GM19324 (cell line): ENCODE data around the gene ACAD10.
"Not testable (repeated sequence)": the region's sequence is repeated elsewhere in the genome, so short reads cannot be mapped to it uniquely, and the experiment has no call there.

Experiments used
- ATAC-seq: cut with Tn5 transposase; IDR thresholded peaks from one replicate; pipeline ENCODE4 v1.9.1; 2021; ENCODE audit warnings: mild to moderate bottlenecking, moderate library complexity; ENCODE audit not compliant: unreplicated experiment, low FRiP score

ACAD10 gene

DNA sequence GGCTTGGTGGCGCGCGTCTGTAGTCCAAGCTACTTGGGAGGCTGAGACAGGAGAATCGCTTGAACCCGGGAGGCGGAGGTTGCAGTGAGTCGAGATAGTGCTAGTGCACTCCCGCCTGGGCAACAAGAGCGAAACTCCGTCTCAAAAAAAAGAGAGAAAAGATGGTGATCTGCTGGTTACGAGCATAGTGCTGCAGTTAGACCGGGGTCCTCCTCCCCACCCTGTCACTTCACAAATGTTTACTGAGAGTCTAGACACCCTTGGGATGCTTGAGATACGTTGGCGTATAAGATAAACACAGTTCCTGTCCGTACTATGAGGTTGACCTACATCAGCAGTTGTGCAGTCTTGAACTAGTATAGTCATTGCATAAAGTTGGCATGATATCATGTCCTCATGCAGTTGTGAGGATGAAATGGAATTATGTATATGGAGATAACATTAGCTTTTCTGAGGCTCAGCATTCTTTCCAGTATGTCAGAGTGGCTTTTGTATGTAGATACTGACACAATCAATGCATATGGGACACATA, 787 bp downstream of the ACAD10 start:
- ATAC-seq = no peak

DNA sequence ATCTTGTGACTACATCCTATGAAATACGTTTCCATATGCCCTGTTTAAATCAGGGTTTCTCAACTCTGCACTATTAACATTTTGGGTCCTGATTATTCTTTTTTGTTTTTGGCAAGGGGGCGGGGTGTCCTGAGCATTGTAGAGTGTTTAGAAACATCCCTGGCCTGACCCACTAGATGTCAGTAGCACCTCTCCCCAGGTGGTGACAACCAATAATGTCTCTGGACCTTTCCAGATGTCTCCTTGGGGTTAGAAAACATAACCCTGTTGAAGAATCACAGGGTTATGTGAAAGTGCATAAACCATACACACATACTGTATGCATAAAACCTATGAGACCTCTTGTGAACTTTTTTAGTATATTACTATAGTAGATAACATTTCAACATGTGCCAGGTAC, 1.4 kb downstream of the ACAD10 start:
- no peak for ATAC-seq

DNA sequence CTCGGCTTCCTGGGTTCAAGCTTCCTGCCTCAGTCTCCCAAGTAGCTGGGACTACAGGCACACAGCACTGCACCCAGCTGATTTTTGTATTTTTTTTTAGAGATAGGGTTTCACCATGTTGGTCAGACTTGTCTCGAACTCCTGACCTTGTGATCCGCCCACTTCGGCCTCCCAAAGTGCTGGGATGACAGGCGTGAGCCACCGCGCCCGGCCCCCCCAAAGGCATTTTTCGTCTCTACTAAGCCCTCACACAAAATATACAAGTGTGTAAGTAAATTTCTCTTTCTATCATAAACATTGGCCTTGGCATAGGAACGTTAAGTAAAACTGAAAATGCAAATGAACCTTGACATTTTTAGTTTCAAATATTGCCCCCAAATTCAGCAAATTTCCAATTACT, 2.1 kb downstream of the ACAD10 start:
- ATAC-seq = no peak

DNA sequence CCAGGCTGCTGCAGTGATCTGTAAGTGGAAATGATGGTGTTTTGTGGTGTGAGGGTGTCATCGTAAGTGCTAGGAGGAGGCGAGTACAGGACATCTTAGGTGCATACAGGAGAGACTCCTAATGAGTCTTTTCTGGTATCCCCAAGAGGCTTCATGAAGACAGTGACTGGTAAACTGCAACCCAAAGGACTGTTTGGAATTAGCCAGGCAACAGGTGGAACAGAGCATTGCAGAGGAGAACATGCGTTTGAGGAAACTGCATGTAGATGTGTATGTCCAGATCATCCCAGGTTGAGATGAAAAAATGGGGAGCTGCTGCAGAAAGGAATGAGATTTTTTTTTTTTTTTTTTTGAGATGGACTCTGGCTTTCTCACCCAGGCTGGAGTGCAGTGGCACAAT, 5.4 kb downstream of the ACAD10 start:
- ATAC-seq = no peak

DNA sequence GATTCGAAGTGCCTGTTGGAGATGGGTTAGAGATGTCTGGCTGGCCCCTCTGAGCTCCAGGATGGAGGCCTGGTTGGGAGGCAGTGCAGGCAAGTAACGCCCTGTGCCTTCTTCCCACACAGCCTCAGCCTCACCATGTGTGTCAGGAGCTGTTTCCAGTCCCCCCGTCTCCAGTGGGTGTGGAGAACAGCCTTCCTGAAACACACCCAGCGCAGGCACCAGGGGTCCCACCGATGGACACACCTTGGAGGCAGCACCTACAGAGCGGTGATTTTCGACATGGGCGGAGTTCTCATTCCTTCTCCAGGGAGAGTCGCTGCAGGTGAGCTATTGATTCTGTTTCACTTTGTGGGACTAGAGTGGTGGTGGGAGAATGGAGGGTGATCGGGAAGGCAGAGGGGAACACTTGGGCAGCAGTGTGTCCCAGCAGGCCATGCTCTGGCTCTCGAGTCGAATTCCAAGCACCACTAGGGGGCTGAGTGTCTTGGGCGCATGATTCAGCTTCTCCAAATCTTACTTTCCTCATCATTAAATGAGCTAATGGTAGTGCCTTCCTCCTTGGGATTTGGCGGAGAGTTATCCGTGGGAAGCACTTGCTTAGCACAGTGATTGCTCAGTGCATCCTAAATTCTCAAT, 6.8 kb downstream of the ACAD10 start:
- no peak for ATAC-seq

DNA sequence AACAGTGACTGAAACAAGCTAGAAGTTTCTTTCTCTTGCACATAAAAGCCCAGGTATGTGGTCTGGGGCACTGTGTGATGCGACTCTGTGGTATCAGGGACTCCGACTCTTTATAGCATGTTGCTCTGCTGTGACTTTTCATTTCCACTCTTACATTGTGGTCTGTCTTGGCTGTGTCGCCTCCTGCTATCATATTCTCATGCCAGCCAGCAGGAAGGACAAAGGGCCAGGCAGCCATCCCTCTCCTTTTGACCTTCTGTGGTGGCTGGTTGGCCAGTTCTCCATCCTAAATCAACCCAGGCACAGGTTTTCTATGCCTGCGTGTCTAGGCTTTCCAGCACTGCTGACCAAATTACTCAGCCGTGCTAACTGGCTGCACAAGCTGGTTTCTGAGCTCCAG, 8.0 kb downstream of the ACAD10 start:
- no peak for ATAC-seq

DNA sequence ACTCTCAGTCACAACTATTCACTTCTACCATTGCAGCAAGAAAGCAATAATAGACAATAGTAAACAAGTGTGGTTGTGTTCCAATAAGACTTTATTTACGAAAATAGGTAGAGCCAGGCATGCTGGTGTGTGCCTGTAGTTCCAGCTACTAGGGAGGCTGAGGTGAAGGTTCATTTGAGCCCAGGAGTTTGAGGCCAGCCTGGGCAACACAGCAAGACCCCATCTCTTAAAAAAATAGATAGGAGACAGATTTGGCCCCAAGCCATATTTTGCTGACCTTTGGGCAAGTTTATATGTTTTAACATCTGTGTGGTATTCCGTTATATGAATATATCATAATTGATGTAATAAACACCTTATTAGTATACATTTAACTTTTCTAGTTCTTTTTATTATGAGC, 14.1 kb downstream of the ACAD10 start:
- no peak for ATAC-seq

DNA sequence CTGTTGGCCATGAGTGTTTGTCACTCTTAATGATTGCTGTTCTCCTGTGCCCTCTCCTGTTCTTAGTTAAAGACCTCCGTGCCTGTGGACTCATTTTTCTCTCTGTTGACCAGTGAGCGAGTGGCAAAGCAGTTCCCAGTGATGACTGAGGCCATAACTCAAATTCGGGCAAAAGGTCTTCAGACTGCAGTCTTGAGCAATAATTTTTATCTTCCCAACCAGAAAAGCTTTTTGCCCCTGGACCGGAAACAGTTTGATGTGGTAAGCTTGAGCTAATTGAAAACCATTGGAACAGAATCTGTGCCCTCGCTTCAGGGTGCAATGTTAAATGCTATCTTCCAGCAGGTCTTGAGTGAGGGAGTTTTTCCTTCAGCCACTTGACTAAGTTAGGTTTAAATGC, 19.8 kb downstream of the ACAD10 start:
- no peak for ATAC-seq

DNA sequence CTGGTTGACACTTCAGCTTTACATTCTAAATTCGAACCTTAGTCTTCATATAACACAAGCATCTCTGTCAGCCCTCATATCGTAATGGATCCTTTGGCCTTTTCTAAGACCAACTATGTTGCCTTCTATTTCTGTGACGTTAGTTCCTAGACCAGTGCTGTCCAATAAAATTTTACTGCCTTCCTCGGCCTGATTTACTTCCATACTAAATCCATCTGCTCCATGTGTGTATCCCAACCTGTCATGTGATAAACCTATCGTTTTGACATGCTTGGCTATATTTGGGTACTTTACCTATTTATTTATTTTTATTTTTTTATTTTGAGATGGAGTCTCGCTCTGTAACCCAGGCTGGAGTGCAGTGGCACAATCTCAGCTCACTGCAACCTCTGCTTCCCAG, 20.3 kb downstream of the ACAD10 start:
- no peak for ATAC-seq

DNA sequence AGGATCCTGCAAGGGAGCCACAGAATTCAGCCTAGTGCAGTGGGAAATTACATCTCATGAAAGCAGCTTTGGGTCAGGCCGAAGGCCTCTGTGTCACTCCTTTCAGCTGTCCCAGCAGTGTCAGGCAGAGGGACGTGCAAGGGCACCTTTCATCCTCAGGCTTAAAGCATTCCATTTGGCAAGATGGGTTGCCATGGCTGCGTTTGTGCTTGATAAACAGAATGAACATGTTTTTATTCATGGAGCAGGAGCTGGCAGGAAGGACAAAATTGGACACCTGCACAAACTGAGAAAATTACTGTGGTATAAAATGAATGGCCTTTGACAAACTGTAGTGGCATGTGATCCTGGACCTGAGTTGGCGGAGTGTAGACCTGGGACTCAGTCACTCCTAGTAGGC, 29.4 kb downstream of the ACAD10 start:
- no peak for ATAC-seq

DNA sequence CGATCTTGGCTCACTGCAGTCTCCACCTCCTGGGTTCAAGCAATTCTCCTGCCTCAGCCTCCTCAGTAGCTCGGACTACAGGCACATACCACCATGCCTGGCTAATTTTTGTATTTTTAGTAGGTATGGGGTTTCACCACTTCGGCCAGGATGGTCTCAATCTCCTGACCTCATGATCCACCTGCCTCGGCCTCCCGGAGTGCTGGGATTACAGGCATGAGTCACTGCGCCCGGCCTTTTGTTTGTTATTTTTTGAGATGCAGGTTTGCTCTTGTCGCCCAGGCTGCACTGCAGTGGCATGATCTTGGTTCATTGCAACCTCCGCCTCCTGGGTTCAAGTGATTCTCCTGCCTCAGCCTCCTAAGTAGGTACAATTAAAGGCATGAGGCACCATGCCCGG, 33.5 kb downstream of the ACAD10 start:
- ATAC-seq = not testable (repeated sequence)

DNA sequence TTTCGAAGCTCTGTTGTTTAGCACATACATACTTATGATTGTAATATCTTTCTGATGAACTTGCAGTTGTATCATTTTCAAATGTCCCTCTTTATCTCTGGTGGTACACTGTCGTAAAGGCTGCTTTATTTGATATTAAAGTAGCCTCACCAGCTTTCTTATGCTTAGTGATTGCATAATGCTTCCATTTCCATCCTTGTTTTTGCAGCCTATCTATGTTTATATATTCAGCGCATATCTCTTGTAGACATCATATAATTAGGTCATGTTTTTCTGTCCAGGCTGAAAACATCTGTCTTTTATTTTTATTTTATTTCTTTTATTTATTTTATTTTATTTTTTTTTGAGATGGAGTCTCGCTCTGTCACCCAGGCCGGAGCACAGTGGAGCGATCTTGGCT, 34.6 kb downstream of the ACAD10 start:
- no peak for ATAC-seq

DNA sequence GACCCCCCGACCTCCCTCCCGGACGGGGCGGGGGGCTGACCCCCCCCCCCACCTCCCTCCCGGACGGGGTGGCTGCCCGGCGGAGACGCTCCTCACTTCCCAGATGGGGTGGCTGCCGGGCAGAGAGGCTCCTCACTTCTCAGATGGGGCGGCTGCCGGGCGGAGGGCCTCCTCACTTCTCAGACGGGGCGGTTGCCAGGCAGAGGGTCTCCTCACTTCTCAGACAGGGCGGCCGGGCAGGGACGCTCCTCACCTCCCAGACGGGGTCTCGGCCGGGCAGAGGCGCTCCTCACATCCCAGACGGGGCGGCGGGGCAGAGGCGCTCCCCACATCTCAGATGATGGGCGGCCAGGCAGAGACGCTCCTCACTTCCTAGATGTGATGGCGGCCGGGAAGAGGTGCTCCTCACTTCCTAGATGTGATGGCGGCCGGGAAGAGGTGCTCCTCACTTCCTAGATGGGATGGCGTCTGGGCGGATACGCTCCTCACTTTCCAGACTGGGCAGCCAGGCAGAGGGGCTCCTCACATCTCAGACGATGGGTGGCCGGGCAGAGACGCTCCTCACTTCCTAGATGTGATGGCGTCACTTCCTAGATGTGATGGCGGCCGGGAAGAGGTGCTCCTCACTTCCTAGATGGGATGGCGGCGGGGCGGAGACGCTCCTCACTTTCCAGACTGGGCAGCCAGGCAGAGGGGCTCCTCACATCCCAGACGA, 38.0 kb downstream of the ACAD10 start:
- ATAC-seq = not testable (repeated sequence)

DNA sequence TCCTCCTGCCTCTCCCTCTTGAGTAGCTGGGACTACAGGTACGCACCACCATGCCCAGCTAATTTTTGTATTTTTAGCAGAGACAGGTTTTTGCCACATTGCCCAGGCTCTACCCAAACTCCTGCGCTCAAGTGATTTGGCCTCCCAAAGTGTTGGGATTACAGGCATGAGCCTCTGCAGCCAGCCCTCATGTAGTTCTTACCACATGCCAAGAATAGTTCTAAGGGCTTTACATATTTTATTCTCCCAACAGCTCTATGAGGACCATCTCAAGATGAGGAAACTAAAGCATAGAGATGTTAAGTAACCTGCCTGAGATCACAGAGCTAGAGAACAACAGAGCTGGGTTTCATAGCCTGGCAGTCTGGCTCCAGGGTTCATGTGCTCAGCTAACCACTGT, 42.9 kb downstream of the ACAD10 start:
- no peak for ATAC-seq

DNA sequence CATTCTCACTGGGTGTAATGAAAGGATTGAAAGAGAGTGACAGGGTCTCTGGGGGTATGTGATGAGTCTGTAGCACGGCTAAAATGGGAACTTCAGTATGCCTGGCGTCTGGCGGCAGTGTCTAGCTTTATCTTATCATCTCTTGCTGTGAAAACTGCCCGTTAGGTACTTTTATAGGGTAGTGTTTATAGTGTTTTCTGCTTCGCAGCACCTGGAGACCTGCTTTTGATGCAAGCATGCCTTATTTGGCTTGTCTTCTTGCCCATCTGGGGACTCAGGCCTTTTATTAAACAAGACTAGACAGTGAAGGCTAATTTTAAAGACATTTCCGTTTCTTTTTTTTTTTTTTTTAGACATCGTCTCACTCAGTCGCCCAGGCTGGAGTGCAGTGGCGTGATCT, 44.6 kb downstream of the ACAD10 start:
- no peak for ATAC-seq

DNA sequence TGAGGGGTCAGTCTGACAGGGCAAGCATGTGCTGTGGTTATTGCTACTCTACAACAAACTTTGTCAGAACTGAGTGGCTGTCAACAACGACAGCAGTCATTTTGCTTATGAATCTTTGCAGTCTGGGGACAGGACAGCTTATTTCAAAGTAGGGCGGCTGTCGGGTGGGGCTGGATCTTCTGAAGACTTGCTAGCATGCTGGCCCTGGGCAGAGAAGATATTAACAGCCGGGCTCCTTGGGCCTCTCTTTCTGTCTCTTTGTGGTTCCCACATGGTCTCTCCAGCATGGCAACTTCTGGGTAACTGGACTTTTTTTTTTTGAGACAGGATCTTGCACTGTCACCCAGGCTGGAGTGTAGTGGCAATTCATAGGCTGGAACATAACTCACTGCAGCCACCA, 46.9 kb downstream of the ACAD10 start:
- ATAC-seq = no peak

DNA sequence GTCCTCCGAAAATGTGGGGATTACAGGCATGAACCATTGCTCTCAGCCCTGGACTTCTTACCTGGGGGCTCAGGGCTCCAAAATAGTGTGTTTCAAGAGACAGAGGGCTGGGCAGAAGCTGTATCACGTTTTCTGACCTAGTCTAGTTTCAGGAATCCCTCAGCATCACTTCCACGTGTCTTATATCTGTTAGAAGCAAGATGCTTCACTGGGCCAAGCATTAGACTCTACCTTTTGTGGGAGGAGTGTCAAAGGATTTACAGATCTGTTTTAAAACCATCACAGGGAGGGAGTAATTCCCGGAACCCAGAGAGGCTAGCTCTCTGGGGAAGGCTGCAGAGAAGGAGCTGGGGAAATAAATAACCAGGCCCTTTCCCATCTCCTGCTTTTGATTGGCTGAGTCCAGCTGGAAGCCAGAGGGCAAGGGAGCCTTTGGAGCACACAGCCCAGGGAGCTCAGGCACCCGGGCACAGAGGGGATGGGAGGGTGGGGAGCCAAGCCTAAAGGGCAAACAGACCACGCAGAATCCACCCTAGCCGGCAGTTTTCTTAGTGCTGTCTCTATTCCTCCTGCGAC, 47.6 kb downstream of the ACAD10 start:
- no peak for ATAC-seq

DNA sequence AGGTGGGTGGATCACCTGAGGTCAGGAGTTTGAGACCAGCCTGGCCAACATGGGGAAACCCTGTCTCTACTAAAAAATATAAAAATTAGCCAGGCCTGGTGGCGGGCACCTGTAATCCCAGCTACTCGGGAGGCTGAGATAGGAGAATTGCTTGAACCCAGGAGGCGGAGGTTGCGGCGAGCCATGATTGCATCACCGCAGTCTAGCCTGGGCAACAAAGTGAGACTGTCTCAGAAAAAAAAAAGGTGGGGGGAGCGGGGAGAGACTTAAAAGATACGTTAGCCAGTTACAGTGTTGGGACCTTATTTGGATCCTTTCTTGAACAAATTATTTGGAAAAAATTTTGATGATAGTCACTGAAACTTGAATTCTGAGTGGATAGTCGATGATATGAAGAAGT, 53.7 kb downstream of the ACAD10 start:
- ATAC-seq = not testable (repeated sequence)

DNA sequence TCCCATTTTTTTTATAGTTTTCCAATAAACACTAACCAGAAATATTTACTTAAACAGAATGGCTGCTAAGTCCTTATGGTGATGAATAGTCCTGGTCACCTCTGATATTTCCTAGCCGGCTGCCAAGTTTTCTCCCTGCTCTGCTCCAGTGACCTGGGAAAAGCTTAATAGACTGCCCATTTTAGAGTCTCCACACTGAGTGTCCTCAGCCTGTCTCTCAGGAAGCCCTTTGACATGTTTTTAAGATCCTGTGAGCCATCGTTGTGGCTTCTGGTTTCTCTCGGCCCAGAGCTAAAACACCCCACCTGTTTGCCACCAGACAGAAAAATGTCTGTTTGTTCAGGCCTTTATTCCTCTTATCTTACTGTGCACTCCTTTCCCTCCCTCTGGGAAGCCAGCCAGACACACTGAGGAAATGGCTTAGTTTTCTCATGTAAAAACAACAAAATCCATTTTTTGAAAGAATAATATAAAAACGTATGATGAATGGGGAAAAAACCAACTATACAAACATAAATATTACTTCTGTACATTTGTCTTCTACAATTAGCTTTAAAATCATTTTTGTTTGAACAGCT, 55.5 kb downstream of the ACAD10 start:
- ATAC-seq = no peak

DNA sequence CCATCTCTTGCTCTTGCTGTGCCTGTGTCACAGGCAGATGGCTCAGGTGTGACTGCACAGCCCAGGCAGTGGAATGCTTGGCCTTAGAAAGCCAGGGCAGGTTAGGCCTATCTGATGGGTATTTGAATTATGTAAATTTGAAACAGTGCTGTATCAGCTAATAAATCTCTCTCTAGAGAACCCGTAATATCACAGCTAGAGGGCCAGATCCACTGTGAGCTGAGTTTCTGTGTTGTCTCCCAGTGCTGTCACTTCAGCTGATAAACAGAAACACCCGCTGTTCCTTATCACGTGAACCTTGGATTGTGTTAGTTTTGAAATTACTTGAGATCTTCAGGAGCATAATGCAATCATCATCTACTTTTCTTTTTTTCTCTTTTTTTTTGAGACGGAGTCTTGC, 59.4 kb downstream of the ACAD10 start:
- ATAC-seq = no peak

DNA sequence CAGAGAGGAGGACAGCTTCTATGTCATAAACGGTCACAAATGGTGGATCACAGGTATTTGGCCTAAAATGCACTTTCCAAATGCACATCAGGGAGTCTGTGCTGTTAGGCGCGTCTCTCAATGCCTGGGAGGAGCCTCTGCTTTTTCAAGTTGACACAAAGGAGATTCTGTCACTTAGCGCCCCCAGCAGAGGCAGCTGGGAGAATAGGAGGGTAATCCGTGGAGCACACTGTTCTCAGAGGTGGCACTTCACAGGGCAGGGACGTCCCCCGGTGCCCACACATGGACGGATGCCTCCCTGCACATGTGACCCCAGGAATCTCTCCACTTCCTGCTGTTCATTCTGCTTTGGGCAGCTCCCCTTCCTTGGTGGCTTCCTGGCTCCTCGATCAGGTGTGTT, 61.5 kb downstream of the ACAD10 start:
- no peak for ATAC-seq
